GM18526 (cell line): ENCODE data around the gene TBC1D14.

ENCODE experiments used
- POLR2A ChIP-seq: IDR thresholded peaks from 3 replicates; pipeline ENCODE4 v1.6.1; 2011; ENCODE audit not compliant: insufficient read length; ENCODE audit errors: extremely low read depth

The TBC1D14 gene

DNA sequence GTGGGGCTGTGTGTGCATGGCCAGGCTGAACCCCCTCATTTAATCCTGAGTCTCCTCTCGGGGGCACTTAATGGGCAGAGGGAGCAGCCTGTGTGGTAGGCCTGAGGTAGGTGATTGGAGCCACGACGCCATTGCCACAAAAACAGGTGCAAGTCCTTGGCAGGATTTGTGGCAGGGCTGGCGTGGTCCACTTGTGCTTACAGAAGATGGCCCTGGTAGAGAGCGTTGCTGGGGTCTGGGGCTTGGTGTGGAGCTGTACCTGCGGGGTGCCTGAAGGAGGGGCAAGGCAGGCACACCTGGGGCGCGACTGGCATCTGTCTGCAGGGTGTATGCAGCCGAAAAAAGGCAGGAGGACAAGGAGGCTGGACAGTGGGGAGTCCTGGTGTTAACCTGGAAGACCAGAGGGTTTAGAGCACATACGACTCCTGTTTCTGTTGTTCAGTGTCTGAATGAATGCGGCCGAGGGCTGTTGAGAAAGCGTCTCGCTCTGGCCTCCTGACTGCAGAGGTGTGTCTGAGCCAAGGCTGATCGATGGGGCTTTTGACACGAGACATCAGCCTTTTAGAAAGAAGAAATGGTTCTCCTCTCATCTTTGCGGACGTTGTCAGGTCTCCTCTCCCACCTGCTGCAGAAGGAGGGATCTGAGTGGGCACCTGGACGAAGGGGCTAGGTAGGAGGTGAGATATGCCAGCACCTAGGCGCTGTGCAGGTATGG lies 52.0 kb downstream of the TBC1D14 start:
- no peak for TF ChIP-seq POLR2A

DNA sequence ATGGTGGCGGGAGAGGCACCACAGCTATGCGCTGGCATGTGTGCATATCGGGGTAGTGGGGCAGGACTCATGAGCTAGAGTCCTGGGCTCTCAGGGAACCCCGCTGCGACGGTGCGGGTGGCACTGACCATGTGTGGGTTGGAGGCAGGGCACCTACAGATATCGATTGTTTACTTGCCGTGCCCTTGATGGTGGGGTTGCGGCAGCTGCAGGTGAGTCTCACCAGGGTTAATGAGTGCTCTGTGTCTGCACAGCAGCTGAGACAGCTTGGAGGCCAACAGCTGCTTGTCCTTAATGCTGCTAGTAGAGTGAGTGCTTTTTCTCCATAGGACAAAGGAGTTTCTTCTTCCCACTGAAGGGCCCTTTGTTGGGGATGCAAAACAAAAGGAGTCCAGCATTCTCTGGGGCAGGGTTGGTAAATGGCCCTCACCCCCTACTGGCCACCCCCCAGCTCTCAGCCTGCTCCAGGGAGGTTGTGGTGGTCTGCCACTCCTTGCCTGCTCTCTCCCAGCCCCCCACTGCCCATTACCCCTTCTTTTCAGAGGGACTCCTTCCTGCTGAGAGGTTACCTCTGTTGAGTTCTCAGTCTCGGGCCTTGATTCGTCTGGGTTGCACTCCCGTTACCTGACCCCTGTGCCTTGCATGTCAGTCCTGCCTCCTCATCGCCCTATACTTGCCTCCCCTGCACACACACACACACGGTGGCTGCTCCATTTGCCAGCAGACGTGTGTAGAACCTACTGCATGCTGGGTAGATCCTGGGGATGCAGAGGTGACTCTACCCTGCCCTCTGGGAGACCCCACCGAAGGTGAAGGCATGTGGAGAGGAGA lies 52.8 kb downstream of the TBC1D14 start:
- TF ChIP-seq POLR2A: no peak

DNA sequence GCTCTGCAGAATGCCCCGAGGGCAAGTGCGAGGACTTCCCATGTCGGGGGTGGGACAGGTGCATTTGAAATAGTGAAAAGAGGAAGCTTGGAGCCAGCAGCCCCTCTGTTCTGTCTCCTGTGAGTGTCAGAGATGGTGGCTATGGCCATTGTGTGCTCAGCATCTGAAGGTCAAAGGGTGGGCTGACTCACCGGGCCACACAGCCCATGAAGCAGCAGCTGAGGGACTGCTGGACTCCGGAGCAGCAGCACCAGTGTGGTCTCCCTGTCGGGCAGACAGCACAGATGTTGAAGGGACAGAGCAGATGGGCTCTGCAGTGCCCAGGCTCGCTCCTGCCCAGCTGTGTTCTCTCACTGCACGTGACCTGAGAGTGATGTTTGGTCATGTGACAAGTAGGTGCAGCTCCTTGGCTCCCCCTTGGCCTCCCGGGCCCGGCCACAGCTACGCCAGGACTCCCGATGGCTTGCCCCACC lies 53.5 kb downstream of the TBC1D14 start:
- TF ChIP-seq POLR2A: no peak

DNA sequence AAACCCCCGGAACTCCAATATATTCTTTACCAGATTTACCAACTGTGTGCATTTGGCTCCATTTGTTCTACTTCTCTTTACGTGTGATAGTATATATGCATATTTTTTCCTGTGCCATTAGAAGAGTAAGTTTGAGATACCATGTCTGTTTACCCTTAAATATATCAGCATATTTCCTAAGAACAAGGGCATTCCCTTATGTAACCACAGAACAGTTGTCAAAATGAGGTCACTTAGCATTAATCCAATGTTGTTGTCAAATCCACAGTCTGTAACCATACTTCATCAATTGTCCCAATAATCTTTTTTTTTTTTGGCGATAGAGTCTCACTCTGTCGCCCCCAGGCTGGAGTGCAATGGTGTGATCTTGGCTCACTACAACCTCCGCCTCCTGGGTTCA lies 55.2 kb downstream of the TBC1D14 start:
- TF ChIP-seq POLR2A: no peak

DNA sequence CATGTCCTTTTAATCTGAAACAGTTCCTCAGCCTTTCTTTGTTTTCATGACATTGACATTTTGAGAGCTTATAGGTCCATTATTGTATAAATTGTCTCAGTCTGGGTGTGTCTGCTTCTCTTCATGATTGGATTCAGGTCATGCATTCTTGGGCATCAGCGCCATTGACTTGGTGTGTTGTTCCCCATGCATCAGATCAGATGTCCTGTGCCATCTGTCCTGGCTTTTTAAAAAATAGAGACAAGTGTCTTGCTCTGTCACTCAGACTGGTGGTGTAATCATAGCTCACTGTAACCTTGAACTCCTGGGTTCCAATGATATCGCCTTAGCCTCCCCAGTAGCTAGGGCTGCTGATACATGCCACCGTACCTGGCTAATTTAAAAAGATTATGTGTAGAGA lies 55.7 kb downstream of the TBC1D14 start:
- TF ChIP-seq POLR2A: no peak

DNA sequence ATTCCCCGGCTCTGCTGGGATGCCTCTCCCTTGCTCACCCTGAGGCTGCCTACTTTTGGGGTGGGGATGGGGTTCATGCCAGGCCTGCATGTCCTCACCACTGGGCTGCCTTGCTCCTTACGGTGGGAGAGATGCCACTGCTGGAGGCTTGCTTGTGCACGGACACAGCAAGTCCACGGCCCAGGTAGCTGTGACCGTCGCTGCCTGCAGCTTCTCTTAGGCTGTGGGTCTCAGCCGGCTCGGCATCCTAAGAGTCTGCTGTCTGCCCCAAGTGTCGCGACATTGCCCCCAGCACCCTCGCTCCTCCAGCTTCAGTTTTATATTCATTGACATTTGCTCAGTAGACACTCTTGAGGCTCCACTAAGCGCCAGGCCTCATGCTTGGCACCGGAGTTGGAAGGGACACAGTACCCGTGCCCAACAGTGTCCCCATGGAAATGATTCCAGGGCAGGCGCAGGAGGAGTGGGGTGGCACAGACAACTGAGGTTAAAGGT lies 58.3 kb downstream of the TBC1D14 start:
- no peak for TF ChIP-seq POLR2A

DNA sequence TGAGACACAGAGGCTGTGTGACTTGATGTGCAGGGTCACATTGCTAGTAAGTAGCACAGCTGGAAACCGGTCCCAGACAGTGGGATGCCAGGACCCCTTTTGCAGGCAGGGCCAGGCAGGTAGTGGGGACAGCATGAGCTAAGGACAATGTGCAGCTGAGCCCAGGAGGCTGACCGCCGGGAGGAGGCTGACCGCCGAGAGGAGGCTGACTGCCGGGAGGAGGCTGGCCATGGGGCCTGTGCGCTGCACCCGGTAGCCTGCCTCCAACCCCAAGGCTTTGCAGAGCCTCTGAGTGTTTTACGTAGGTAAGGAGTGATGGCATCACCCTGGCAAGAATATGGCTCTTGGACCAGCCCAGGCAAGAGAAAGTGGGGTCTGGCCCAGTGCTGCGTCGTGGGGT lies 58.9 kb downstream of the TBC1D14 start:
- TF ChIP-seq POLR2A: no peak

DNA sequence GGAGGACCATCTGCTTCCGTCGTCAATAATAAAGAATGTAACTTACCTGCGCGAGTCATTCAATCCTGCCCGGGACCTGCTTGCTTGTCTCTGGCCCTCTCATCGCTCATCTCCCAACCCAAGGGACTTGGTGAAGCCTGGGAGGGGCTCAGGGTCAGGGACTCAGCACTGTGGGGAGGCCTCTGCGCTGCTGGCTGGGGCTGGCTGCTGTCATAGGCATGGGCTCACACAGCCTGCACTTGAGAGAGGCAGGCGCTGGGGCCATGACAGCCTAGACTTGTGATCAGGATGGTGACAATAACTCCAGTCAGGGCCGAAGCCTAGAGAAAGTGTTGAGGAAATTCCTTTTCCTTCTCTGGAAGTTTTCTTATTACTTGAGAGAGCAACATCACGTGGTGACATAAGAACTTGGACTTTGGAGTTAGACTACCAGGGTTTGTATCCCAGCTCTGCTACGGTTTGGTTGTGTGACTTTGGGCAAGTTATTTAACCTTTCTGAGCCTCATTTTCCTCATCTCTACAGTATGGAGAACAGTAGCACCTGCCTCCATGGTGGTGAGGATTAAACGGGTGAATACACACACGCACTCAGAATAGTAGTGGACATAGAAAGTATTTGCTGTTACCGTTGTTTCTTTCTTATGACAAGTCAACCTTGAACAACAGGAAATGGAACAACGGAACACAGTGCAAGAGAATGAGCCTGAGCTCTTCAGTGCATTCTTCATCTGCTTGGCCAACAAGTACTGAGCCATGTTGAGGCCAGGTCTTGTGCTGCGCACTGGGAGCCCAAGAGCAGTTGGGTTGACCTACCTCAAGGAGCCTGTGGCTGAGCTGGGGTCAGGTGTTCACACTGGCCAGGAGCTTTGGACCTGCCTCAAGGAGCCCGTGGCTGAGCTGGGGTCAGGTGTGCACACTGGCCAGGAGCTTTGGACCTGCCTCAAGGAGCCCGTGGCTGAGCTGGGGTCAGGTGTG lies 60.5 kb downstream of the TBC1D14 start:
- no peak for TF ChIP-seq POLR2A

DNA sequence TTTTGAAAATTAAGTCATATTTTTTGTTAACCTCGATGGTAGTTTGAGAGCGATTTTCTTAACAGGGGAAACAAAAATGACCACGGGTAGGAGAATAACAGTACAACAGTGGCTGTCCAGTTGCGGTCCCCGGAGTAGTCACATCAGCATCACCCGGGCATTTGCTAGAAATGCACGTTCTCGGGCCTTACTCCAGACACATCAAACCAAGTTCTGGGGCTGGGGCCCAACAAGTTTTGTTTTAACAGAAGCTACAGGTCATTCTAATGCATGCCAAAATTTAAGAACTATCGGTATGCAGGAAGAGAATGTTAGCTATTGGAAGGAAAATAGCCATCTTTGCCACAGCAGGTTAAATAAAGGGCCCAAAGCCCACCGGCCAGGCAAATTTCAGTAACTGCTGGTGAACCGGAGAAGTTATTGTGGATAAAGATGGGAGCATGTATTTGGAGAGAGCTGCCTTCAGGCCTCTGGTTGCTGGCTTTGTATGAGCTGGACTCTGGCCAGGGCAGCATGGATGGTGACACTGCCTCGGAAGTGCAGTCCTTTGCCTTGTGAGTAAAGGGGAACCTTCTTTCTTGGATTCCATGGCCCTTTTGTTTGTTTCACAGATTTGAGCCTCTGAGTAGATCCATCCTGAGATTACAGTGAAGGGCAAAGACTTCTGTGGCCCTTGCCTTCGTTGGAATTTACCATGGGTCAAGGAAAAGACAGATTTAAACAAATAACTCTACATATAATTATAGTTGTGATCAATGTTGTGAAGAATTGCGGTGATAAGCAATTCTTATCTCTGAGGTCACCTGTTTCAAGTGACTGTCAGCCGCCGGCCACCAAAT lies 62.1 kb downstream of the TBC1D14 start:
- TF ChIP-seq POLR2A: no peak

DNA sequence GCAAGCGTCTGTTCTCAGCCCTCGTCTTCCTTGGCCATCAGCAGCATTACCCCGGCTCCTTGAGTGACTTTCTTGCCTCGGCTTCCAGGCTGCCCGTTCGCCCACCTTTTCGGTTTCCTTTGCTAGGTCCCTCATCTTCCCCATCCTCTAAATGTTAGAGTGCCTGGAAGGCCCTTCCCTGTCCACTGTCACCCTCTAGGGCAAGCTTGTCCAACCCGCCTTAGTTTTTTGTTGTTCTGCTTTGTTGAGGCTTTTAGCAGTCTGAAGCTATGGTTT lies 62.7 kb downstream of the TBC1D14 start:
- no peak for TF ChIP-seq POLR2A

DNA sequence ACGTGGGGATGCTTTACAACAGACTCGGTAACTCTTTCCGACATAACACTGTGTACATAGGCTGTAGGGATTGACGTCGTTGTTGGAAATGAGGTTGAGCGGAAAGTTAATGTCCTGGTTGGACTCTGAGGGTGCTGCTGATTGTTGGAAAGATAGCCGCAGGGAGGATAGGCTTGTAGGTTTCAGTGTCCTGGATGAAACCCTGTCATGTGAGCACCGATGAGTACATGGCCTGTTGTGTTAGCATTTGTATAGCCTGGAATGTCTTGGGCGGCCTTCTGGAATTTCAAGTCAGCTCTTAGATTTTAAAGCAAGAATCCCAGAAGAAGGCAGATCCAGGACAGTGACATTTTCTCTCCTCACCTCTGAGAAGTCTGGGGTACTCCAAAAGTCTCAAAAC lies 63.3 kb downstream of the TBC1D14 start:
- TF ChIP-seq POLR2A: no peak

DNA sequence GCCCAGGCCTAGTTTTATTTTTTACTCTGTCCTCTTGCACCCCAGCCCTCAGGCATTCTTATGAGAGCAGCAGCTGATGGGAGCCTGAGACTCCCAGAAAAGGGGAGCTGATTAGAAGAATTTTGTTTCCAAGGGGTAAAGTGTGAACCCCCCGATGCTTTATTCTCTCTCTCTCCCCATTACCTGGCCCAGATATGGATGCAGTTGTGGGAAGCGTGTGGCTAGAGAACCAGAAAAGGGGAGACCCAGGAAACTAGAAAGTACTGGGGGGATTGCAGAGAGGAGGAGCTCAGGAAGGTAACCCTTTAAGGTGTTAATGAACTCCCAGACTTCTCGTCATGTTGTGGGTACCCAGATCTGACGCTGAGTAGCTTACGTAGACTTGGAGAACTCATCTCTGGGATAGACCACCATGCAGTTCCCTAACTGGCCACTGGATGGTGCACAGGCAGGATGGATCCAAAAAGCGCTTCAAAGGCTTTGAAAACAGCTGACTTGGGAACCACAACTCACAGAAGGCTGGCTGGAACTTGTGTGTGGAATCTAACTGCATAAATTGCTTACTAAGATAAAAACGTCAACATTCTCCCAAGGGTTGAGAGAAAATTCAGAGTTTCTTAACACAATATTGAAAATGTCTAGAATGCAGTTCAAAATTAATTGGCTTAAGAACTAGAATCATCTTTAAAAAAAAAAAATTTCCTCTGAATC lies 64.7 kb downstream of the TBC1D14 start:
- TF ChIP-seq POLR2A: no peak

DNA sequence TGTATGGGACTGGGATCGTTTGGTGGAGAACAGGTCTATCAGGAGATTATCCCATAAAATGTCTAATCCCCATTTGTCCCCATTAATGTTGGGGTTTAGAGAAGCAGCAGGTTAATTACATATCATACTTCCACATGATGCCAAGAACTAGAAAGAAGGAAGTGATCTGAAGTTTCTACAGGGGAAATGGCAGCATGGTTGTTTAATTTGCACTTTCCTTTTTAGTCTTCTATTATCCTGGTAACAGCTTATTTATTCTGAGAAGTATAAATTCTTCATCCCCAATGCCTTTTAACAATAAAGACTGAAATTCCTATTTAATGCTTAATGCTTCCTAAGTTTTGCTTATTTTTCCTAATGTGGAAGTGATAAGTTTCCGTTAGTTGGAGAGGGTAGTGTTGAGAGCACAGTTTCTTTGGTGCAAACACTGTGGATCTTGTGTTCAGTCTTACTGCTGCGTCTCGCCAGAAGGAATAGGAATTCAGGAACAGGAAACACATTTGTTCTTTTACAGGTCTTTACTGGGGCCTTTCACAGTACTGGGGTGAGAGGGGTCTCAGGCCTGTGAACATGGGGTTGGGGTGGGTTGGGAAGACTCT lies 74.0 kb downstream of the TBC1D14 start:
- no peak for TF ChIP-seq POLR2A
